Adipocyte (in vitro differentiated cells): ENCODE results near the gene AHRR.
"Not testable (repeated sequence)": the region's sequence is repeated elsewhere in the genome, so short reads cannot be mapped to it uniquely, and the experiment has no call there.

Source experiments
- DNase-seq: peaks from one replicate; pipeline ENCODE4 v3.0.0-alpha.2; 2015; ENCODE audit warnings: low read depth
- H3K27me3 ChIP-seq: replicated peaks from 2 replicates; pipeline ENCODE4 v1.7.0; 2013; ENCODE audit warnings: mild to moderate bottlenecking, low read length, moderate library complexity; ENCODE audit not compliant: control insufficient read depth, insufficient read depth
- H3K36me3 ChIP-seq: 2 replicates; pipeline ENCODE4 v1.7.0; 2013; ENCODE audit warnings: low read length, mild to moderate bottlenecking, moderate library complexity; ENCODE audit not compliant: control insufficient read depth, insufficient read depth, severe bottlenecking
- H3K4me1 ChIP-seq: 2 replicates; pipeline ENCODE4 v1.7.0; 2013; ENCODE audit warnings: mild to moderate bottlenecking, low read length, moderate library complexity; ENCODE audit not compliant: control insufficient read depth, insufficient read depth
- H3K4me3 ChIP-seq: 2 replicates; pipeline ENCODE4 v1.7.0; 2013; ENCODE audit warnings: mild to moderate bottlenecking, low read length, moderate library complexity
- H3K9ac ChIP-seq: 2 replicates; pipeline ENCODE4 v1.7.0; 2013; ENCODE audit warnings: mild to moderate bottlenecking, low read length, moderate library complexity
- H3K9me3 ChIP-seq: 2 replicates; pipeline ENCODE4 v1.7.0; 2013; ENCODE audit warnings: mild to moderate bottlenecking, low read length, moderate library complexity; ENCODE audit not compliant: control insufficient read depth

AHRR gene

GRCh38 chr5:321230-321725, at the start of gene AHRR:
Gene AHRR (plus strand): TSS chr5:321714. CDS start chr5:343903, 22,189 bp downstream.
- no peaks in the 10 kb centered on the region for H3K27me3 ChIP-seq

GRCh38 chr5:271828-272167, 49.7 kb upstream of the AHRR start:
- not testable (repeated sequence) for H3K9me3 ChIP-seq, H3K27me3 ChIP-seq, DNase-seq
- Histone ChIP-seq H3K4me1 (peaks cover 13% of the 10 kb centered on the region), H3K36me3 (peaks cover 30% of the 10 kb centered on the region), H3K9ac (peak overlapping the region; percentile 89), H3K4me3 (peak overlapping the region; percentile 88)

More at GRCh38 chr5:321230-321725, at the start of gene AHRR:
- Histone ChIP-seq H3K9me3 (no peaks in the 10 kb centered on the region), H3K36me3 (peaks cover 6% of the 10 kb centered on the region), H3K9ac (peak within 1 kb of the TSS; percentile 84), H3K4me3 (peak within 1 kb of the TSS; percentile 84), H3K4me1 (peaks cover 9% of the 10 kb centered on the region)
- DNase-seq = peak; percentile 94

GRCh38 chr5:273091-273490, 48.4 kb upstream of the AHRR start:
- peaks cover 13% of the 10 kb centered on the region for H3K4me1 ChIP-seq
- not testable (repeated sequence) for H3K9me3 ChIP-seq, DNase-seq, H3K27me3 ChIP-seq
- peak overlapping the region; percentile 70 for H3K9ac ChIP-seq
- peaks cover 23% of the 10 kb centered on the region for H3K36me3 ChIP-seq
- H3K4me3 ChIP-seq = peak overlapping the region; percentile 78

- Histone ChIP-seq H3K4me1 (peaks cover 13% of the 10 kb centered on the region), H3K9ac (peak overlapping the region; percentile 70), H3K36me3 (peaks cover 23% of the 10 kb centered on the region), H3K4me3 (peak overlapping the region; percentile 78)
- not testable (repeated sequence) for H3K9me3 ChIP-seq, H3K27me3 ChIP-seq, DNase-seq
These were observed 48.0 kb upstream of the AHRR start for GRCh38 chr5:273491-273890.

GRCh38 chr5:274346-274745, 47.2 kb upstream of the AHRR start:
- DNase-seq = not testable (repeated sequence)

GRCh38 chr5:278646-279045, 42.9 kb upstream of the AHRR start:
- Histone ChIP-seq H3K4me1 (peaks cover 4% of the 10 kb centered on the region), H3K9me3 (no peaks in the 10 kb centered on the region), H3K9ac (no peak overlapping the region), H3K27me3 (no peaks in the 10 kb centered on the region), H3K36me3 (peaks cover 33% of the 10 kb centered on the region), H3K4me3 (no peak overlapping the region)
- DNase-seq = no peak

More at GRCh38 chr5:274346-274745, 47.2 kb upstream of the AHRR start:
- Histone ChIP-seq H3K36me3 (peaks cover 28% of the 10 kb centered on the region), H3K4me1 (peaks cover 13% of the 10 kb centered on the region)
- H3K9me3 ChIP-seq, H3K4me3 ChIP-seq, H3K9ac ChIP-seq, H3K27me3 ChIP-seq: not testable (repeated sequence)

- not testable (repeated sequence) for H3K9me3 ChIP-seq, H3K4me3 ChIP-seq, H3K9ac ChIP-seq, H3K27me3 ChIP-seq, DNase-seq, H3K4me1 ChIP-seq
- peaks cover 34% of the 10 kb centered on the region for H3K36me3 ChIP-seq
These were observed 42.4 kb upstream of the AHRR start for GRCh38 chr5:279051-279665.

GRCh38 chr5:285991-286557, 35.4 kb upstream of the AHRR start:
- Histone ChIP-seq H3K4me3 (no peak overlapping the region), H3K9me3 (no peaks in the 10 kb centered on the region), H3K27me3 (no peaks in the 10 kb centered on the region), H3K9ac (no peak overlapping the region), H3K4me1 (peaks cover 10% of the 10 kb centered on the region), H3K36me3 (peaks cover 18% of the 10 kb centered on the region)
- DNase-seq = no peak

GRCh38 chr5:290200-290599, 31.3 kb upstream of the AHRR start:
- not testable (repeated sequence) for DNase-seq, H3K9me3 ChIP-seq, H3K9ac ChIP-seq, H3K4me1 ChIP-seq, H3K4me3 ChIP-seq, H3K27me3 ChIP-seq
- H3K36me3 ChIP-seq = peaks cover 19% of the 10 kb centered on the region

- not testable (repeated sequence) for H3K4me1 ChIP-seq, DNase-seq, H3K9me3 ChIP-seq, H3K27me3 ChIP-seq, H3K9ac ChIP-seq, H3K4me3 ChIP-seq
- peaks cover 13% of the 10 kb centered on the region for H3K36me3 ChIP-seq
These were observed 30.2 kb upstream of the AHRR start for GRCh38 chr5:291345-291744.

GRCh38 chr5:294788-295187, 26.7 kb upstream of the AHRR start:
- not testable (repeated sequence) for H3K4me3 ChIP-seq, H3K4me1 ChIP-seq, H3K9me3 ChIP-seq, H3K9ac ChIP-seq, DNase-seq, H3K27me3 ChIP-seq
- peaks cover 10% of the 10 kb centered on the region for H3K36me3 ChIP-seq

- H3K9me3 ChIP-seq, H3K4me3 ChIP-seq, H3K4me1 ChIP-seq, H3K9ac ChIP-seq, H3K27me3 ChIP-seq, DNase-seq: not testable (repeated sequence)
- H3K36me3 ChIP-seq = peaks cover 10% of the 10 kb centered on the region
These were observed 25.3 kb upstream of the AHRR start for GRCh38 chr5:296207-296606.
